Transverse colon (tissue), 4 donors: ENCODE results near the gene MBOAT1. TPM values are rescaled to one million over a fixed set of nuclear protein-coding genes. Genes with fewer than 3 reads are reported as not detected.

Experiments used
- DNase-seq: peaks from one replicate; pipeline ENCODE4 v3.0.0-alpha.2; 2019
- H3K27ac ChIP-seq, 4 donors: fragments of 200-600 bp; sonication (generic); 2 replicates each; pipeline ENCODE4 v1.5.1; 2016 to 2018; ENCODE audit warnings: inconsistent platforms in 4 of 4
- H3K27me3 ChIP-seq: fragments of 200-600 bp; sonication (generic); 2 replicates; pipeline ENCODE4 v1.5.1; 2017; ENCODE audit warnings: inconsistent platforms
- H3K36me3 ChIP-seq, 4 donors: fragments of 200-600 bp; sonication (generic); 2 replicates each; pipeline ENCODE4 v1.5.1; 2017 to 2019; ENCODE audit warnings: inconsistent platforms in 4 of 4
- H3K4me1 ChIP-seq, 4 donors: fragments of 200-600 bp; sonication (generic); 2 replicates each; pipeline ENCODE4 v1.5.1; 2017 to 2020; ENCODE audit warnings: inconsistent platforms in 4 of 4
- H3K4me3 ChIP-seq, 4 donors: fragments of 200-600 bp; sonication (generic); 1 replicate in 1 of 4; 2 replicates in 3 of 4; pipeline versions ENCODE4 v1.5.1 to v1.6.1; 2017 to 2019; ENCODE audit warnings: inconsistent platforms in 4 of 4
- H3K9me3 ChIP-seq, 2 donors: fragments of 200-600 bp; sonication (generic); 2 replicates each; pipeline ENCODE4 v1.5.1; 2017 to 2019; ENCODE audit warnings: inconsistent platforms in 2 of 2
- CTCF ChIP-seq, 5 experiments: fragments of 200-600 bp in 3 of 5; fragments of 450-650 bp in 2 of 5; sonication (generic) in 3 of 5; IDR thresholded peaks; 1 replicate in 2 of 5; 2 replicates in 3 of 5; pipeline ENCODE4 v1.5.1; 2016 to 2017; ENCODE audit warnings: antibody characterized with exemption in 5 of 5, inconsistent platforms in 3 of 5, mild to moderate bottlenecking in 2 of 5, moderate library complexity in 1 of 5
- EP300 ChIP-seq: sonication (generic); formaldehyde crosslinking; IDR thresholded peaks from one replicate; pipeline ENCODE4 v1.6.1; 2017; ENCODE audit warnings: antibody characterized with exemption, low read depth
- POLR2A ChIP-seq: fragments of 450-650 bp; IDR thresholded peaks from one replicate; pipeline ENCODE4 v1.6.1; 2016; ENCODE audit warnings: antibody characterized with exemption, mild to moderate bottlenecking, moderate library complexity
- POLR2AphosphoS5 ChIP-seq, 3 donors: sonication (generic); formaldehyde crosslinking; IDR thresholded peaks; one replicate each; pipeline ENCODE4 v1.6.1; 2016; ENCODE audit warnings: antibody characterized with exemption in 3 of 3
- WGBS, 2 donors: methylation state at CpG; one replicate each; pipeline ENCODE4 v1.1.5; 2018; ENCODE audit warnings: low coverage in 1 of 2; 5-methylcytosine and 5-hydroxymethylcytosine counted together
- in situ Hi-C, 4 donors: fragments of 200-750 bp; cut with MboI; loops; one replicate each; pipeline versions ENCODE4 v1.15.0 to v1.15.1; 2017; ENCODE audit warnings: low sequenced_read_pairs in 3 of 4, low pct_ligation_motif_present in 1 of 4, low pct_unique_long_range_greater_than_20kb in 1 of 4
- intact Hi-C: fragments of 100-400 bp; cut with DNase I; formaldehyde crosslinking; loops from one replicate; pipeline ENCODE4 v1.15.1; 2023; ENCODE audit warnings: low total_unique reads
- total RNA-seq, 4 donors: library from RNA; depleted of rRNA; stranded (reverse); fragments of >200 nt; gene quantifications; one replicate each; pipeline ENCODE4 v1.1.0, GENCODE V29; 2016

MBOAT1 gene
- total RNA-seq, 4 donors from 2014 or later = 10.3 to 85.3 (median 66.5) TPM

DNA sequence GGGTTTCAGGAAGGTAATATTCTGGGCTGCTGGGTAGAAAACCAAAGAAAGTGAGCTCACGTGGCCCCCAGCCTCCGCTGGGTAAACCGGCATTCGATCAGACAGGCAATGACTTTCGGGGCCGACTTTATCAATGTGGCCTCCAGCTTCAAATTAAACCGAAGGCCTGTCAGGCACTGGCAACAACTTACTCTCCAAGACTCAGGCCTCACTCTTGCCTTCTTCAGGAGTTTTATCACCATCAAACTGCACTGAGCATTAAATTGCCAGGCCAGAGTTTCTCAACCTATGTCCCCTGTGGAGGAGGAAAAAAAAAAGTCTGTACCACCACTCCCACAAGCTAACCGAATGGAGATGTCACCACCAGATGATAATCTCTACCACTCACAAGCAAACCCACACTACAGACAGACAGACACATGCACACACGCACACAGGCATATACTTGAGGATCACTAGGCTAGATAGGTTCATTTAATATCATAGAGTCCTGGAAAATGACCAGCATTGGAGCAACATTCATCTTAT, 1.1 kb upstream of the MBOAT1 start:
- Histone ChIP-seq H3K4me3 (peak overlapping the region in 2 of 4 donors; percentile 63 to 69), H3K27me3 (no peaks in the 10 kb centered on the region), H3K27ac (peak overlapping the region; percentile 88 to 93 (median 91)), H3K4me1 (peaks cover 16 to 57% (median 34%) of the 10 kb centered on the region in 4 donors), H3K36me3 (no peaks in the 10 kb centered on the region), H3K9me3 (no peaks in the 10 kb centered on the region)
- no peak for DNase-seq
- 51 to 100% methylated on average over 1 to 9 of the region's 9 CpGs for WGBS, 2 donors
- intact Hi-C loops (loop anchor here (10.0 kb wide), 1 partner anchor 89 kb away; no protein-coding TSS in a partner anchor), in situ Hi-C loops (no loop called here)
- TF ChIP-seq POLR2A (no peak), EP300 (no peak)

GRCh38 chr6:20211941-20212391, 303 bp downstream of the MBOAT1 start:
- Histone ChIP-seq H3K4me3 (peak overlapping the region; percentile 13 to 69 (median 58)), H3K4me1 (peaks cover 16 to 47% (median 28%) of the 10 kb centered on the region in 4 donors), H3K27me3 (no peaks in the 10 kb centered on the region), H3K27ac (peak overlapping the region; percentile 88 to 93 (median 91)), H3K9me3 (no peaks in the 10 kb centered on the region), H3K36me3 (no peaks in the 10 kb centered on the region)
- in situ Hi-C loops (no loop called here), intact Hi-C loops (loop anchor here (10.0 kb wide), 1 partner anchor 87 kb away; no protein-coding TSS in a partner anchor)
- DNase-seq = peak; percentile 61
- 1% methylated on average over 28 of the region's 37 CpGs; no CpG with 5 or more reads in 1 of the 2 donors for WGBS, 2 donors
- no peak for TF ChIP-seq POLR2A
- TF ChIP-seq POLR2AphosphoS5 (IDR thresholded peaks at IDR 0.05) = no peak
- no peak for TF ChIP-seq EP300
- no peak for TF ChIP-seq CTCF (IDR thresholded peaks at IDR 0.05)

- intact Hi-C loops = loop anchor here (10.0 kb wide), 1 partner anchor 86 kb away; no protein-coding TSS in a partner anchor
- in situ Hi-C loops = no loop called here
Measured at GRCh38 chr6:20211037-20211940, 980 bp downstream of the MBOAT1 start.

DNA sequence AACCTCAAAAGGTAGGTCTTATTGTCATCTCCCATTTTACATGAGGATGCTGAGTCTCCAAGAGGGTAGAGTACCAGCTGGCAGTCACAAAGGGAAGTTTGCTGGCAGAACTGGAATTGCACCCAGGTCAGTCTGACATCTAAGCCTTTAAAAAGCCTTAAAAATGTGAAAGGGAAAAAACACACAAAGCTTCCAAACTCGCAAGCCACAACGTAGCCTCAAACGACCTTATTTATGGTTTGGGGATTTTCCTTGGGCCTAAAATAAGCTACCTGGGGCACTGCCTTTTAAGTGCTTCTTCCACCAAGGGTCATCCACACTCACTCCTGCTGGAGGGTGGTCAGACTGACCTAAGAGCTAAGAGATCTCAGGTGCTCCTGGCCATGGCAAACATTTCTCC, 2.1 kb downstream of the MBOAT1 start:
- no peak for TF ChIP-seq CTCF (IDR thresholded peaks at IDR 0.05)
- TF ChIP-seq POLR2AphosphoS5 (IDR thresholded peaks at IDR 0.05) = no peak
- TF ChIP-seq POLR2A = no peak
- no peak for TF ChIP-seq EP300
- intact Hi-C loops (loop anchor here (10.0 kb wide), 1 partner anchor 85 kb away; no protein-coding TSS in a partner anchor), in situ Hi-C loops (no loop called here)
- Histone ChIP-seq H3K36me3 (no peaks in the 10 kb centered on the region), H3K9me3 (no peaks in the 10 kb centered on the region), H3K4me3 (peak overlapping the region in 3 of 4 donors; percentile 54 to 69 (median 63)), H3K4me1 (peaks cover 16 to 60% (median 36%) of the 10 kb centered on the region in 4 donors), H3K27ac (peak overlapping the region; percentile 88 to 93 (median 91)), H3K27me3 (no peaks in the 10 kb centered on the region)
- no peak for DNase-seq
- 50 to 56% methylated on average over 1 to 3 of the region's 3 CpGs for WGBS, 2 donors

More at GRCh38 chr6:20211037-20211940, 980 bp downstream of the MBOAT1 start:
- Histone ChIP-seq H3K9me3 (no peaks in the 10 kb centered on the region), H3K4me3 (peak overlapping the region; percentile 13 to 69 (median 58)), H3K27me3 (no peaks in the 10 kb centered on the region), H3K4me1 (peaks cover 16 to 51% (median 29%) of the 10 kb centered on the region in 4 donors), H3K36me3 (no peaks in the 10 kb centered on the region), H3K27ac (peak overlapping the region; percentile 88 to 93 (median 91))
- peak; percentile 55 for DNase-seq
- TF ChIP-seq POLR2AphosphoS5 (IDR thresholded peaks at IDR 0.05) (peak; percentile 62 to 86 (median 79)), CTCF (IDR thresholded peaks at IDR 0.05) (no peak), EP300 (no peak), POLR2A (peak; percentile 62)
- 4 to 5% methylated on average over 17 of the region's 17 CpGs for whole genome bisulfite sequencing, 2 donors
